Epithelial cell of esophagus (primary cell): ENCODE results near the gene MFAP4.
"Not testable (repeated sequence)": the region's sequence is repeated elsewhere in the genome, so short reads cannot be mapped to it uniquely, and the experiment has no call there.

Experiments
- DNase-seq: peaks from one replicate; pipeline ENCODE4 v3.0.0; 2010; ENCODE audit warnings: low read depth
- H3K4me3 ChIP-seq: 2 replicates; pipeline ENCODE4 v1.5.1; 2011; ENCODE audit warnings: mild to moderate bottlenecking, low read length, control low read depth
- TF ChIP-seq, protein P1 (sequence below): IDR thresholded peaks from 2 replicates; pipeline ENCODE4 v1.5.1; 2011; ENCODE audit warnings: low read depth, mild to moderate bottlenecking, low read length, control low read depth, inconsistent platforms; ENCODE audit not compliant: insufficient read depth; ENCODE audit errors: missing control alignments

MFAP4 gene

DNA sequence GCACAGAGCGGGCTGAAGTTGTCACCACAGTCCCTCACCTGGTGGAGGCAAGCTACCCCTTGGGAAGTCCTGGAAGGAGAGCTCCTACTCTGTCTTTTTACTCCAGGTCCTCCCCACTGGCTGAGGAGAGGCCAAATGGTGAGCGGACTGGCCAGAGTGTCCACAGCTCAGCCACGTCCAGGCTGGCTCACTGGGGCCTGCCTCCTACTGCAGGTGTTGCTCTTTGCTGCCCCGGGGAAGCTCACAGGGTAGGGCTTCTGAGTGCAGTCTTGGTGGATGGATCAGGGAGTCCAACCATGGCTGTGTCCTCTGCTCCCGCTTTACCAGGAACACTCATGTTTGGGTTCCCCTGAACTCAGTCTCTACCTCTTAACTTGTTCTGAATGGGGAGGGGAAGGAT, 27.1 kb downstream of the MFAP4 start:
- TF ChIP-seq, protein P1, sequence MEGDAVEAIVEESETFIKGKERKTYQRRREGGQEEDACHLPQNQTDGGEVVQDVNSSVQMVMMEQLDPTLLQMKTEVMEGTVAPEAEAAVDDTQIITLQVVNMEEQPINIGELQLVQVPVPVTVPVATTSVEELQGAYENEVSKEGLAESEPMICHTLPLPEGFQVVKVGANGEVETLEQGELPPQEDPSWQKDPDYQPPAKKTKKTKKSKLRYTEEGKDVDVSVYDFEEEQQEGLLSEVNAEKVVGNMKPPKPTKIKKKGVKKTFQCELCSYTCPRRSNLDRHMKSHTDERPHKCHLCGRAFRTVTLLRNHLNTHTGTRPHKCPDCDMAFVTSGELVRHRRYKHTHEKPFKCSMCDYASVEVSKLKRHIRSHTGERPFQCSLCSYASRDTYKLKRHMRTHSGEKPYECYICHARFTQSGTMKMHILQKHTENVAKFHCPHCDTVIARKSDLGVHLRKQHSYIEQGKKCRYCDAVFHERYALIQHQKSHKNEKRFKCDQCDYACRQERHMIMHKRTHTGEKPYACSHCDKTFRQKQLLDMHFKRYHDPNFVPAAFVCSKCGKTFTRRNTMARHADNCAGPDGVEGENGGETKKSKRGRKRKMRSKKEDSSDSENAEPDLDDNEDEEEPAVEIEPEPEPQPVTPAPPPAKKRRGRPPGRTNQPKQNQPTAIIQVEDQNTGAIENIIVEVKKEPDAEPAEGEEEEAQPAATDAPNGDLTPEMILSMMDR = no peak
- H3K4me3 ChIP-seq = no peak overlapping the region
- DNase-seq = no peak

DNA sequence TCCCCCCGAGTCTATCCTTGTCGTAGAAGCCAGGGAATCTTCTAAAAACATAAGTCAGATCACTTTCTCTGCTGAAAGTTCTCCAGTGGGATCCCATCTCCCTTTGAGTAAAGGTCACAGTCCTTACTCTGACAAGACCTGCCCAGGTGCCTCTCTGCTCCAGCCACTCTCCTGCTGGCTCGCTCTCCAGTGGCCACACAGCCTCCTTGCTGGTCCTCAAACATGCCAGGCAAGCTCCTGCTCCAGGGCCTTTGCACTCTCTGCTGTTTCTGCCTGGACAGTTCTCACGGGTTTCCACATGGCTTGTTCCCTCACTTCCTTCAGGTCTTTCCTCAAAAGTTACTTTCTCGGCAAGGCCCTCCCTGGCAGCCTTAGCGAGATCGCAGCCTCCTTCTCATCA, 27.8 kb downstream of the MFAP4 start:
- TF ChIP-seq, protein P1 = no peak
- H3K4me3 ChIP-seq = no peak overlapping the region
- no peak for DNase-seq

DNA sequence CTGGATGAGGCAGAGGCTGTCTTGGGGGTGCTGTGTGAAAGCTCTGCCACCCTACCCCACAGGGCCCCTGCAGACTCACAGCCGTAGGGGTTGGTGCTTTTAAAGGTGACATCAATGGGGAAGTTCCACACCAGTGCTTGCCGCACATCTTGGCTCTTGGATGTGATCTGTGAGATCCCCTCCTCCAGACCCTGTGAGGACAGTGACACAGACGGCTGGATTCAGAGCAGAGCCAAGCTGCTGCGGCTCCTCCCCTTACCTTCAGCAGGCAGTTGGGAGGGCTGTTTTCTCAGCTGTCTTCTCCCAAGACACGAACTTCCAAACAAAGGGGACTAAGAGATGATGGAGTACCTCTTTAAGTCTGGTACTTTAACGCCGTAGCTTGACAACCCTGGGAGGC, 29.2 kb downstream of the MFAP4 start:
- TF ChIP-seq, protein P1 = no peak
- H3K4me3 ChIP-seq = no peak overlapping the region
- no peak for DNase-seq

DNA sequence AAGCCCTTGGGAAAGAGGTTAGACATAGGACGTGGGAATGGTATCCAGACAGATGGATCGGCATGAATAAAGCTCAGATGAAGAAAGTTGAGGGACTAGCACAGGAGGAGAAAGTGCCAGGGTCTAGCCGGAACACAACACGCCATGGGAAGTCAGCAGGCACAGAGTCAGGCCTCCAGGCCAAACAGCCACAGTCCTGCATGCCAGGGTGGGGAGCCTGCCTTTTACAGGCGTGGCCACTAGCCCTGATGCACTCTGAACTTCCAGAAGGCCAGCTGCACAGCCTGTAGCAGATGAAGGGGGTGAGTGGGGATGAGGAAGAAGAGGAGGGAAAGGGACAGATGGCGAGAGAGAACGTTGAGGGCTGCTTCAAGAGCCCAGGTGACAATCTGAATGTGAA, 29.6 kb downstream of the MFAP4 start:
- H3K4me3 ChIP-seq = no peak overlapping the region
- no peak for DNase-seq
- TF ChIP-seq, protein P1 = no peak

DNA sequence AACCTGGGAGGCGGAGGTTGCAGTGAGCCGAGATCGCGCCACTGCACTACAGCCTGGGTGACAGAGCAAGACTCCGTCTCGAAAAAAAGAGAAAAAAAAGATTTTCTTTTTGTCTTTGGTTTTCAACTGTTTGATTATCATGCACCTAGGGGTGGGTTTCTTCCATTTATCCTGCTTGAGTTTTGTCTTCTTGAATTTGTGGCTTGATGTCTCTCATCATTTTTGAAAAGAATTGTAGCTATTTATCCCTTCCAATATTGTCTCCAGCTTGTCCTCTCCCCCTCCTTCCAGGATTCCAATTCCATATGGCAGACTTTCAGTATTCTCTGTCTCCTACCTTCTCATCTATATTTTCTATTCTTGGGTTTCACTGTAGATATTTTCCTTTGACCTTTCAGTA, 32.2 kb downstream of the MFAP4 start:
- TF ChIP-seq, protein P1 = no peak

DNA sequence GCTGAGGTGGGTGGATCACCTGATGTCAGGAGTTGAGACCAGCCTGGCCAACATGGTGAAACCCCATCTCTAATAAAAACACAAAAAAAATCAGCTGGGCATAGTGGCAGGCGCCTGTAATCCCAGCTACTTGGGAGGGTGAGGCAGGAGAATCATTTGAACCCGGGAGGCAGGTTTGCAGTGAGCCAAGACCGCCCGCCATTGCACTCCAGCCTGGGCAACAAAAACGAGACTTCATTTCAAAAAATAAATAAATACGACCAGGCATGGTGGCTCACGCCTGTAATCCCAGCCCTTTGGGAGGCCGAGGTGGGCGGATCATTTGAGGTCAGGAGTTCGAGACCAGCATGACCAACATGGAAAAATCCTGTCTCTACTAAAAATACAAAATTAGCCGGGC, 33.6 kb downstream of the MFAP4 start:
- H3K4me3 ChIP-seq, DNase-seq: not testable (repeated sequence)

More for the DNA sequence above, 32.2 kb downstream of the MFAP4 start:
- no peak for DNase-seq
- H3K4me3 ChIP-seq = no peak overlapping the region

DNA sequence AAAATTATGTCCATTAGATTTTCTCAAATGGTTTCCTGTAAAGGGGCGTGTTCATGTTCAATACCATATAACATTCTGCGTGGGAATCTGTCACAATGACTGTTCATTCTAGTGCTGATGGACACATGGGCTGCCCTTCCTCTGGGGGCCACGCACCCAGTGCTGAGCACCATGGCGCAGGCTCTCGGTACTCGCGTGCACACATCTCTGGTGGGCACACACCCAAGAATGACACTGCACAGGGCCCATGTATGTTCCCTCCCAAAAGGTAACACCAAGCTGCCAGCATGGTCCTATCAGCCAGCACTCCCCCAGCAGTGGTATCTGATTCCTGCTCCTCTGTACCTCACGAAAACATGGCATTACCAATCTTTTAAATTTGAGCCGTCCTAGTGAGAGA, 38.2 kb downstream of the MFAP4 start:
- TF ChIP-seq, protein P1 = no peak
- H3K4me3 ChIP-seq = no peak overlapping the region
- no peak for DNase-seq
